Astrocyte of the spinal cord (primary cell): ENCODE data around the gene RGS3.
"Not testable (repeated sequence)": the region's sequence is repeated elsewhere in the genome, so short reads cannot be mapped to it uniquely, and the experiment has no call there.

Experiments
- DNase-seq: peaks from one replicate; pipeline ENCODE4 v3.0.0; 2011; ENCODE audit warnings: low read depth, low spot score
- H3K4me3 ChIP-seq: 2 replicates; pipeline ENCODE4 v1.5.1; 2011; ENCODE audit warnings: low read depth, mild to moderate bottlenecking, low read length, moderate library complexity
- in situ Hi-C: cut with HindIII; loops from 2 replicates; pipeline ENCODE4 v1.10.0; 2017; ENCODE audit warnings: low sequenced_read_pairs
- TF ChIP-seq, protein P1 (sequence below): IDR thresholded peaks from 2 replicates; pipeline ENCODE4 v1.5.1; 2012; ENCODE audit warnings: low read depth, mild to moderate bottlenecking, low read length, inconsistent platforms

The RGS3 gene

DNA sequence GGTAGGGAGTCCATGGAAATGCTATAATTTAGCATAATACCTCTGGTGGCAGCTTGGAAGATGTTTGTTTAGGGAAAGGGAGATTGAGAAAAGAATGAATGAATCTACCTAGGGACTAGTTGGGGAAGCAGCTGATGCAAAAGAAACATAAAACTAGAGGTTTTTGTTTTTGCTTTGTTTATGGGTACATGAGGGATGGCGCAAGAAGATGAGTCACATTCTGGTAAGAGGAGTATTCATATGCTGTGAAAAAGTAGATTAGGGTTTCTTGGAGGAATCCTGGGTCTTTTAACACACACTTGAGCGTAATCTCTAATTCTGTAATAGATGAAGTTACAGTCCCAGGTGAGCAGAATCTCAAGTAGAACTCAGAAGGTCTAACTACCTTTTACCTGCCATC, 35.9 kb upstream of the RGS3 start:
- TF ChIP-seq, protein P1, sequence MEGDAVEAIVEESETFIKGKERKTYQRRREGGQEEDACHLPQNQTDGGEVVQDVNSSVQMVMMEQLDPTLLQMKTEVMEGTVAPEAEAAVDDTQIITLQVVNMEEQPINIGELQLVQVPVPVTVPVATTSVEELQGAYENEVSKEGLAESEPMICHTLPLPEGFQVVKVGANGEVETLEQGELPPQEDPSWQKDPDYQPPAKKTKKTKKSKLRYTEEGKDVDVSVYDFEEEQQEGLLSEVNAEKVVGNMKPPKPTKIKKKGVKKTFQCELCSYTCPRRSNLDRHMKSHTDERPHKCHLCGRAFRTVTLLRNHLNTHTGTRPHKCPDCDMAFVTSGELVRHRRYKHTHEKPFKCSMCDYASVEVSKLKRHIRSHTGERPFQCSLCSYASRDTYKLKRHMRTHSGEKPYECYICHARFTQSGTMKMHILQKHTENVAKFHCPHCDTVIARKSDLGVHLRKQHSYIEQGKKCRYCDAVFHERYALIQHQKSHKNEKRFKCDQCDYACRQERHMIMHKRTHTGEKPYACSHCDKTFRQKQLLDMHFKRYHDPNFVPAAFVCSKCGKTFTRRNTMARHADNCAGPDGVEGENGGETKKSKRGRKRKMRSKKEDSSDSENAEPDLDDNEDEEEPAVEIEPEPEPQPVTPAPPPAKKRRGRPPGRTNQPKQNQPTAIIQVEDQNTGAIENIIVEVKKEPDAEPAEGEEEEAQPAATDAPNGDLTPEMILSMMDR = no peak
- H3K4me3 ChIP-seq = no peak overlapping the region
- in situ Hi-C loops = no loop called here
- no peak for DNase-seq

DNA sequence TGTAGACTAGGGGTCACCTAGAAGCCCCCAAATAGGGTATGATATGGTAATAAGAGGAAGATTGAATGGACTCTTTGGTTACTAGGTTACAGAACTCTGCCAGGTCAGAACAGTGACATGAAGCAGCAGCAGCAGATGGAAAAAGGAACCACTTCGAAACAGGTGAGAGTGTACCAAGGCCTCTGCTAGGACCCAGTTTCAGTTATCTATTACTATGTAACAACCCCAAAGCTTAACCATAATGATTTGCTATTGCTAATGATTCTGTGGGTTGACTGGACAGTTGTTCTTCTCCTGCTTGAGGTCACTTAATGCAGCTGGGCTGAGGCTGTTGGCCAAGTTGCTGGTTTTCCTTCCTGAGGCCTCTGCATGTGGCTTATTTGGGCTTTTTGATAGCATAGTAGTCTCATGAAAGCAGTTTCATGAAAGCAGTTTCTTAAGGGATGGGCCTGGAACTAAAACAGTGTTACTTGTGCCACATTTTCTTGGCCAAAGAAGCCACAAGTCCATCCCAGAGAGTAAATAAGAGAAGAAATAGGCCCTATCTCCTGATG, 35.4 kb upstream of the RGS3 start:
- TF ChIP-seq, protein P1 = no peak
- in situ Hi-C loops = no loop called here
- peak; percentile 19 for DNase-seq
- H3K4me3 ChIP-seq = no peak overlapping the region

DNA sequence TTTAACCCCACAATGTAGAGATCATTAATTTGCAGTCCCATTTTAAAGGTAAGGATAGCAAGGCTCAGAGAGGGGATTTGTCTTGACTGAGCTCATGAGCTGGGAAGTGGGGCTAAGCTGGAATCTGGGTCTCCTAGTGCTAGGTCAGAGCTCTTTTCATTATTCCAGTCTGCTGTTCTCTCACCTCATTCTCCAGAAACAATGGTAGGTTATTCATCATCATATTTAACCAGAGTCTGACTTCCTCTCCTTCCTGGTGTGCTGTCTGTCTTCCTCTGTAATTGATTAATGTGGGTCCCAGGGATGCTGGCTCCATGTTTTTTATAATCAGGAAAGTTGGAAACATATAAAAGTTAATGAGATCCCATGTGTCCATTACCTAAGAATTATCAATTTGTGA, 32.3 kb upstream of the RGS3 start:
- TF ChIP-seq, protein P1 = no peak
- in situ Hi-C loops = no loop called here
- H3K4me3 ChIP-seq = no peak overlapping the region
- no peak for DNase-seq

DNA sequence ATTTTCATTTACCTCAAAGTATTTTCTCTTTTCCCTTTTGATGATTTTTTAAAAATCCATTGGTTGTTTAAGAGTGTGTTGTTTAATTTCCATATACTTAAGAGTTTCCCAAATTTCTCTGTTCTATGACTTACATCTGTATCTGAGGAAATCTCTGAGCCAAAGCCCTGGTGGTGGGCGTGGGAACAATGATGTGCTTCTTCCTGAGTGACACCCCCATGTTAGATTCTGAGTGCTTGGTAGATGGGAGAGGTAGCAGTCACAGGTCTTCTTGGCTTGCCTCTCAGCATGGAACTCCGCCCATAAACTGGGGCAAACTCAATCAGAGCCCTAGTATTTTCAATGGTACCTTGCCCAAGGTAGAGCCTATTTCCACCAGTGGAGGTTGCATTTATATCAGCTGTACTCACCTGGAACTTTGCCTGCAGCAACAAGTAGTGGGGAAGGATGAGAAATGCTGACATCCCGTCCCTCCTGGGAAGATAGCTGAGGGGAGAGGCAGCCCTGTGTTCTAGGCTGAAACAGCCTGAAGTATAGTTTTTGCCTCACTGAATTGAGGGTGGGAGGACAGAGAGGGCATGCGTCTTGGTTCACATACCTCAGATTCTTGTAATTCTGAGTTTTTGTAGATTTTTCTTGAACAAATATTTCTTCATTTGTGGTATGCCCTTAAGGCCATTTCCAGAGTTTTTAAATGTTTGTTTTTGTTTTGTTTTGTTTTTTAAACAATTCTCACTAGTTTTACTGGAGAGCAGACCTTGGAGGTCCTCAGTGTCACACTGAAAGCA, 26.6 kb upstream of the RGS3 start:
- H3K4me3 ChIP-seq = no peak overlapping the region
- in situ Hi-C loops = no loop called here
- DNase-seq = peak; percentile 17
- TF ChIP-seq, protein P1 = no peak

DNA sequence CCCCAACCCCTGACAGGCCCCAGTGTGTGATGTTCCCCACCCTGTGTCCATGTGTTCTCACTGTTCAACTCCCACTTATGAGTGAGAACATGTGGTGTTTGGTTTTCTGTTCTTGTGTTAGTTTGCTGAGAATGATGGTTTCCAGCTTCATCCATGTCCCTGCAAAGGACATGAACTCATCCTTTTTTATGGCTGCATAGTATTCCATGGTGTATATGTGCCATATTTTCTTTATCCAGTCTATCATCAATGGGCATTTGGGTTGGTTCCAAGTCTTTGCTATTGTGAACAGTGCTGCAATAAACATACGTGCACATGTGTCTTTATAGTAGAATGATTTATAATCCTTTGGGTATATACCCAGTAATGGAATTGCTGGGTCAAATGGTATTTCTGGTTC, 25.8 kb upstream of the RGS3 start:
- H3K4me3 ChIP-seq, DNase-seq, in situ Hi-C loops: not testable (repeated sequence)

DNA sequence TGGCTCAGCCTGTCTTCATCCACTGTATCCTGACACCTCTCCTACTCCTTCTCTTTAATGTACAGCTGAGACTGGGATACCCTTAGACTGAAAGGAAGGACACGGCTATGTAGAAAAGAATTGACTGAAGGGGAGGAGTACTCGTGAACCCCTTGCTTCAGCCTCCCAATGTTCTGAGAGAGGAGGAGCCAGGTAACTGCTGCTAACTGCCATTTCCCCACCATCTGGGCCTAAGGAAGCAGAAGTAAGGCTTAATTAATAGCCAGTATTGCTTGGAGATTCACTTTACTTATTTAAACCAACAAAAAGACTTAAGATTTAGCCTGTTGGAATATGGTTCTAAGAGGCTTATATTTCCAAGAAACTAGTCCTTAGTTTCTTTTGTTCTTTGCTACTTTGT, 18.8 kb upstream of the RGS3 start:
- in situ Hi-C loops = no loop called here
- H3K4me3 ChIP-seq = no peak overlapping the region
- no peak for DNase-seq
- TF ChIP-seq, protein P1 = no peak

DNA sequence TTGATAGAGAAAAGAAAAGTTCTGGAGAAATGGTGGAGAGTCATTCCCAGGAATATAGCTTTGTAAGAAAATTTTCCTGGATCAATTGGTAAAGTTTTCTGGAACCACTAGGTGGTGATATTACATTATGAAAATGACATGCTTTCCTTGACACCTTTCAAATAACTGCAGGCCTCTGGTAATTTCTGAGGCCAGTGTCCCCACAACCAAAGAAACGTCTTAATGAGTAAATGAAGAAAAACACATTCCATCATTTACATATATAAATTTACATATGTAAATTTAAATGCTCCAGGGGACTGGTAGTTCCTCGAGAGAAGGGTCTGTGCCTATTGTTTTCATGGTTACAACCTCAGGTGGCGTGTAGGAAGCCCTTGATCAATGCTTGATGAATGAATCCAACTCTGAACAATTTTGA, 17.2 kb upstream of the RGS3 start:
- DNase-seq = peak; percentile 69
- in situ Hi-C loops = no loop called here
- H3K4me3 ChIP-seq = no peak overlapping the region
- TF ChIP-seq, protein P1 = peak; percentile 46
